Stimulated activated CD4-positive, alpha-beta T cell treated with anti-CD3 and anti-CD28 coated beads, Interleukin-4, amount 100 ng/mL, for 48 hours (primary cell): ENCODE results near the gene INPP4B.
"Not testable (repeated sequence)": the region's sequence is repeated elsewhere in the genome, so short reads cannot be mapped to it uniquely, and the experiment has no call there.

Source experiments
- DNase-seq, 2 donors: peaks; one replicate each; pipeline ENCODE4 v3.0.0-alpha.2; 2020; ENCODE audit warnings: low read depth in 2 of 2

INPP4B gene

GRCh38 chr4:142085513-142086292, 760.4 kb downstream of the INPP4B start:
- DNase-seq = no peak

- DNase-seq = no peak
These were observed 762.8 kb downstream of the INPP4B start for GRCh38 chr4:142083264-142083663.

GRCh38 chr4:142081025-142081424, 765.1 kb downstream of the INPP4B start:
- no peak for DNase-seq

- DNase-seq = no peak
These were observed 766.1 kb downstream of the INPP4B start for GRCh38 chr4:142079959-142080358.

- no peak for DNase-seq
These were observed 769.1 kb downstream of the INPP4B start for GRCh38 chr4:142077048-142077447.

- DNase-seq = not testable (repeated sequence)
These were observed 777.8 kb downstream of the INPP4B start for GRCh38 chr4:142068304-142068703.

GRCh38 chr4:142066562-142066961, 779.5 kb downstream of the INPP4B start:
- DNase-seq = not testable (repeated sequence)

- DNase-seq = no peak
These were observed 780.9 kb downstream of the INPP4B start for GRCh38 chr4:142065086-142065647.

- no peak for DNase-seq
These were observed 781.9 kb downstream of the INPP4B start for GRCh38 chr4:142064181-142064580.

- DNase-seq = no peak
These were observed 800.1 kb downstream of the INPP4B start for GRCh38 chr4:142045996-142046395.

GRCh38 chr4:142044271-142044670, 801.8 kb downstream of the INPP4B start:
- DNase-seq = no peak

GRCh38 chr4:142043509-142043908, 802.6 kb downstream of the INPP4B start:
- DNase-seq = no peak

GRCh38 chr4:142041788-142042187, 804.3 kb downstream of the INPP4B start:
- DNase-seq = no peak

- DNase-seq = no peak
These were observed 806.1 kb downstream of the INPP4B start for GRCh38 chr4:142040043-142040442.

GRCh38 chr4:142036795-142037583, 809.1 kb downstream of the INPP4B start:
- no peak for DNase-seq

GRCh38 chr4:142035566-142035965, 810.5 kb downstream of the INPP4B start:
- DNase-seq = no peak

GRCh38 chr4:142034101-142034500, 812.0 kb downstream of the INPP4B start:
- DNase-seq = no peak

- no peak for DNase-seq
These were observed 816.1 kb downstream of the INPP4B start for GRCh38 chr4:142030010-142030409.

- DNase-seq = no peak
These were observed 824.3 kb downstream of the INPP4B start for GRCh38 chr4:142021761-142022160.

- no peak for DNase-seq
These were observed 824.9 kb downstream of the INPP4B start for GRCh38 chr4:142021181-142021580.

GRCh38 chr4:142016031-142016430, 830.1 kb downstream of the INPP4B start:
- DNase-seq = no peak

GRCh38 chr4:142009751-142010150, 836.4 kb downstream of the INPP4B start:
- DNase-seq = no peak

- DNase-seq = no peak
These were observed 840.6 kb downstream of the INPP4B start for GRCh38 chr4:142005519-142005918.
